CD4-positive, alpha-beta T cell (primary cell): ENCODE results near the gene XPC. TPM values are rescaled to one million over a fixed set of nuclear protein-coding genes. Genes with fewer than 3 reads are reported as not detected.

Source experiments
- ATAC-seq: fragments of 200-7000 bp; cut with Tn5 transposase; one replicate; pipeline ENCODE4 v1.10.0; 2022; ENCODE audit warnings: mild to moderate bottlenecking; ENCODE audit not compliant: poor library complexity
- CTCF ChIA-PET: fragments of 350-600 bp; sonication (Branson Sonifier 250); formaldehyde crosslinking; loops from one replicate; lab custom pipeline; 2021; ENCODE audit warnings: antibody characterized with exemption, inconsistent platforms; lab: Charles Lee
- POLR2A ChIA-PET: fragments of 350-600 bp; sonication (Branson Sonifier 250); formaldehyde crosslinking; loops from one replicate; lab custom pipeline; 2021; ENCODE audit warnings: antibody characterized with exemption, inconsistent platforms; lab: Charles Lee
- DNase-seq, 14 experiments: peaks; one replicate each; pipeline ENCODE4 v3.0.0-alpha.2; 2013 to 2020; ENCODE audit warnings: mixed read lengths in 2 of 14
- H3K27ac ChIP-seq, 2 donors: one replicate each; pipeline versions ENCODE4 v1.5.1 to v1.7.0; 2013; ENCODE audit warnings: low read length in 2 of 2, low read depth in 1 of 2, mild to moderate bottlenecking in 1 of 2
- H3K27me3 ChIP-seq, 2 experiments: 1 replicate in 1 of 2; 2 replicates in 1 of 2; pipeline versions ENCODE4 v1.6.1 to v1.7.0; 2013; ENCODE audit warnings: low read length in 2 of 2, control low read depth in 1 of 2, mild to moderate bottlenecking in 1 of 2, moderate library complexity in 1 of 2; ENCODE audit not compliant: insufficient read depth in 2 of 2, control insufficient read depth in 1 of 2
- H3K36me3 ChIP-seq: one replicate; pipeline ENCODE4 v1.6.1; 2013; ENCODE audit warnings: low read length, control low read depth; ENCODE audit not compliant: insufficient read depth
- H3K4me1 ChIP-seq: one replicate; pipeline ENCODE4 v1.6.1; 2013; ENCODE audit warnings: low read length, control low read depth; ENCODE audit not compliant: insufficient read depth
- H3K4me3 ChIP-seq: one replicate; pipeline ENCODE4 v1.5.1; 2013; ENCODE audit warnings: mild to moderate bottlenecking, low read length, moderate library complexity
- H3K9me3 ChIP-seq, 2 experiments: 1 replicate in 1 of 2; 2 replicates in 1 of 2; pipeline versions ENCODE4 v1.6.1 to v1.7.0; 2013; ENCODE audit warnings: low read length in 2 of 2, mild to moderate bottlenecking in 2 of 2, control low read depth in 1 of 2, moderate library complexity in 1 of 2; ENCODE audit not compliant: control insufficient read depth in 1 of 2, insufficient read depth in 1 of 2
- H3K27ac Mint-ChIP-seq: one replicate; pipeline ENCODE4 v1.8.0; 2020; ENCODE audit warnings: mixed read lengths
- H3K27me3 Mint-ChIP-seq: one replicate; pipeline ENCODE4 v1.8.0; 2021; ENCODE audit warnings: mixed read lengths
- H3K36me3 Mint-ChIP-seq: one replicate; pipeline ENCODE4 v1.8.0; 2021; ENCODE audit warnings: low read depth, mixed read lengths
- H3K4me1 Mint-ChIP-seq: one replicate; pipeline ENCODE4 v1.8.0; 2021; ENCODE audit warnings: low read depth, mixed read lengths
- H3K4me3 Mint-ChIP-seq: one replicate; pipeline ENCODE4 v1.8.0; 2020; ENCODE audit warnings: mild to moderate bottlenecking, mixed read lengths
- H3K9me3 Mint-ChIP-seq: one replicate; pipeline ENCODE4 v1.8.0; 2020; ENCODE audit warnings: mixed read lengths
- CTCF ChIP-seq: fragments of 200-600 bp; IDR thresholded peaks from one replicate; pipeline ENCODE4 v1.8.0; 2022; ENCODE audit warnings: antibody characterized with exemption, mild to moderate bottlenecking
- intact Hi-C, 2 experiments: fragments of 100-400 bp; cut with DNase I in 1 of 2; cut with micrococcal nuclease in 1 of 2; formaldehyde crosslinking; loops; one replicate each; pipeline versions ENCODE4 v1.15.1 to v1.9.0; 2023 to 2025; cut with DNase I, micrococcal nuclease
- total RNA-seq, 174 experiments: library from RNA in 2 of 174; stranded (reverse) in 2 of 174; gene quantifications; one replicate each; pipeline ENCODE4 v1.2.3 and lab custom pipeline; 2021 to 2026

XPC gene
- total RNA-seq, 2 experiments from 2014 or later, result 59.2 to 65.1 TPM

GRCh38 chr3:14097616-14098391 lies 80.6 kb downstream of the XPC start:
- Mint-ChIP-seq H3K4me3 (no peak overlapping the region), H3K4me1 (no peaks in the 10 kb centered on the region), H3K27me3 (peaks cover 41% of the 10 kb centered on the region), H3K27ac (no peak overlapping the region), H3K36me3 (no peaks in the 10 kb centered on the region), H3K9me3 (peaks cover 3% of the 10 kb centered on the region)
- Histone ChIP-seq H3K36me3 (no peaks in the 10 kb centered on the region), H3K4me3 (no peak overlapping the region), H3K27ac (no peak overlapping the region), H3K4me1 (no peaks in the 10 kb centered on the region), H3K9me3 (no peaks in the 10 kb centered on the region), H3K27me3 (no peaks in the 10 kb centered on the region)
- intact Hi-C loops, result no loop called here
- TF ChIP-seq CTCF, result no peak
- ChIA-PET POLR2A (no interaction called here), CTCF (interaction anchor here (1.3 kb wide), 1 partner anchor 201 kb away, joined by 3 read pairs; no protein-coding TSS in a partner anchor)
- DNase-seq (no peak), ATAC-seq (no peak)

GRCh38 chr3:14096742-14097141 lies 81.7 kb downstream of the XPC start:
- H3K36me3 Mint-ChIP-seq, result no peaks in the 10 kb centered on the region
- H3K9me3 ChIP-seq, result no peaks in the 10 kb centered on the region
- ChIA-PET CTCF (interaction anchor here (1.3 kb wide), 1 partner anchor 200 kb away, joined by 3 read pairs; no protein-coding TSS in a partner anchor), POLR2A (no interaction called here)
- H3K27ac Mint-ChIP-seq, result no peak overlapping the region
- H3K36me3 ChIP-seq, result no peaks in the 10 kb centered on the region
- DNase-seq (no peak), ATAC-seq (no peak)
- H3K9me3 Mint-ChIP-seq, result peaks cover 3% of the 10 kb centered on the region
- no peak for TF ChIP-seq CTCF
- intact Hi-C loops, result no loop called here
- no peak overlapping the region for H3K27ac ChIP-seq
- no peaks in the 10 kb centered on the region for H3K27me3 ChIP-seq
- H3K4me1 Mint-ChIP-seq, result no peaks in the 10 kb centered on the region
- peaks cover 41% of the 10 kb centered on the region for H3K27me3 Mint-ChIP-seq
- H3K4me1 ChIP-seq, result no peaks in the 10 kb centered on the region
- H3K4me3 ChIP-seq, result no peak overlapping the region
- H3K4me3 Mint-ChIP-seq, result no peak overlapping the region

Other genes with a start within 250 kb of the XPC start
- gene CHCHD4, start 53.7 kb downstream of the XPC start, total RNA-seq, result 1 to 10 TPM in 1 of 2 experiments, under 1 TPM in 1; 0.50 to 1.1 TPM
- gene TMEM43, start 53.5 kb downstream of the XPC start, total RNA-seq, result 10 to 100 TPM; 24.8 to 27.6 TPM
- gene LSM3, start 216 bp upstream of the XPC start, total RNA-seq, result 1 to 10 TPM; 6.5 to 6.9 TPM
- gene SLC6A6, start 224.0 kb upstream of the XPC start, total RNA-seq, result 10 to 100 TPM; 27.8 to 31.2 TPM